Glutamatergic neuron (in vitro differentiated cells): Measurements from ENCODE around the gene PBX3. TPM values are rescaled to one million over a fixed set of nuclear protein-coding genes. Genes with fewer than 3 reads are reported as not detected.

Experiments
- DNase-seq: peaks from one replicate; pipeline ENCODE4 v3.0.0; 2022
- H3K27ac Mint-ChIP-seq: one replicate; pipeline ENCODE4 v1.8.0; 2020; ENCODE audit warnings: mild to moderate bottlenecking, mixed read lengths, inconsistent platforms; ENCODE audit not compliant: unreplicated experiment
- H3K27me3 Mint-ChIP-seq: one replicate; pipeline ENCODE4 v1.8.0; 2020; ENCODE audit warnings: mild to moderate bottlenecking, moderate library complexity, mixed read lengths, inconsistent platforms; ENCODE audit not compliant: unreplicated experiment
- H3K36me3 Mint-ChIP-seq: one replicate; pipeline ENCODE4 v1.8.0; 2020; ENCODE audit warnings: mild to moderate bottlenecking, mixed read lengths, inconsistent platforms; ENCODE audit not compliant: unreplicated experiment
- H3K4me1 Mint-ChIP-seq: one replicate; pipeline ENCODE4 v1.8.0; 2020; ENCODE audit warnings: mild to moderate bottlenecking, low read depth, mixed read lengths, inconsistent platforms; ENCODE audit not compliant: unreplicated experiment
- H3K4me3 Mint-ChIP-seq: one replicate; pipeline ENCODE4 v1.8.0; 2020; ENCODE audit warnings: mild to moderate bottlenecking, mixed read lengths, inconsistent platforms; ENCODE audit not compliant: unreplicated experiment
- H3K9me3 Mint-ChIP-seq: one replicate; pipeline ENCODE4 v1.8.0; 2020; ENCODE audit warnings: mild to moderate bottlenecking, moderate library complexity, mixed read lengths, inconsistent platforms; ENCODE audit not compliant: unreplicated experiment
- total RNA-seq: library from RNA; stranded (reverse); fragmentation: NEBNext Ultra II Directional; extraction: Animal tissue kit (Norgen Biotek cat#: 25700); gene quantifications from one replicate; pipeline ENCODE4 v1.2.1, GENCODE V29; 2021; ENCODE audit not compliant: unreplicated experiment
- TF ChIP-seq, protein P1 (sequence below): fragments of 200-600 bp; sonication (generic); IDR thresholded peaks from one replicate; pipeline ENCODE4 v1.5.0; 2021; ENCODE audit not compliant: partially characterized antibody, unreplicated experiment

The PBX3 gene
- total RNA-seq, 1 donor from 2014 or later: 51.2 TPM

DNA sequence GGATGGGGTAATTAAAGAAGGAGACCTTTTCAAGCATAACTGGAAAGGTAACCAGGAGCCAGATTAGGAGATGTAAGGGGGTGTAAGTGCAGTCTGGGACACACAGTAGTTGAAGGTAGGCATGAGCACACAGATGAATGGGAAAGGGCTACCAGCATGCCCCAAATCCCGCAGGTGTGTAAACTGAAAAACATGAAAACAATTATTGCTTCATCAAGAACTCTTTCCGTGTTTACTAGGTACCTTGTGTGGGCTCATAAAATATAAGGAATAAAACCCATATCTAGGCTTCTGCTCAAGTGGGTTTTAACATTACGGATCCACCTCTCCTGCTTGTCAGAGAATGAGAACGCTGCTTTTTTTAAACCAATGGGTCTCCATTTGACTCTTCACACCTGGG lies 41.3 kb upstream of the PBX3 start:
- TF ChIP-seq, protein P1, sequence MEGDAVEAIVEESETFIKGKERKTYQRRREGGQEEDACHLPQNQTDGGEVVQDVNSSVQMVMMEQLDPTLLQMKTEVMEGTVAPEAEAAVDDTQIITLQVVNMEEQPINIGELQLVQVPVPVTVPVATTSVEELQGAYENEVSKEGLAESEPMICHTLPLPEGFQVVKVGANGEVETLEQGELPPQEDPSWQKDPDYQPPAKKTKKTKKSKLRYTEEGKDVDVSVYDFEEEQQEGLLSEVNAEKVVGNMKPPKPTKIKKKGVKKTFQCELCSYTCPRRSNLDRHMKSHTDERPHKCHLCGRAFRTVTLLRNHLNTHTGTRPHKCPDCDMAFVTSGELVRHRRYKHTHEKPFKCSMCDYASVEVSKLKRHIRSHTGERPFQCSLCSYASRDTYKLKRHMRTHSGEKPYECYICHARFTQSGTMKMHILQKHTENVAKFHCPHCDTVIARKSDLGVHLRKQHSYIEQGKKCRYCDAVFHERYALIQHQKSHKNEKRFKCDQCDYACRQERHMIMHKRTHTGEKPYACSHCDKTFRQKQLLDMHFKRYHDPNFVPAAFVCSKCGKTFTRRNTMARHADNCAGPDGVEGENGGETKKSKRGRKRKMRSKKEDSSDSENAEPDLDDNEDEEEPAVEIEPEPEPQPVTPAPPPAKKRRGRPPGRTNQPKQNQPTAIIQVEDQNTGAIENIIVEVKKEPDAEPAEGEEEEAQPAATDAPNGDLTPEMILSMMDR: no peak
- H3K4me1 Mint-ChIP-seq: peaks cover 13% of the 10 kb centered on the region
- H3K9me3 Mint-ChIP-seq: no peaks in the 10 kb centered on the region
- no peaks in the 10 kb centered on the region for H3K27me3 Mint-ChIP-seq
- H3K4me3 Mint-ChIP-seq: peak overlapping the region; percentile 90
- H3K36me3 Mint-ChIP-seq: no peaks in the 10 kb centered on the region
- no peak overlapping the region for H3K27ac Mint-ChIP-seq
- DNase-seq: no peak

DNA sequence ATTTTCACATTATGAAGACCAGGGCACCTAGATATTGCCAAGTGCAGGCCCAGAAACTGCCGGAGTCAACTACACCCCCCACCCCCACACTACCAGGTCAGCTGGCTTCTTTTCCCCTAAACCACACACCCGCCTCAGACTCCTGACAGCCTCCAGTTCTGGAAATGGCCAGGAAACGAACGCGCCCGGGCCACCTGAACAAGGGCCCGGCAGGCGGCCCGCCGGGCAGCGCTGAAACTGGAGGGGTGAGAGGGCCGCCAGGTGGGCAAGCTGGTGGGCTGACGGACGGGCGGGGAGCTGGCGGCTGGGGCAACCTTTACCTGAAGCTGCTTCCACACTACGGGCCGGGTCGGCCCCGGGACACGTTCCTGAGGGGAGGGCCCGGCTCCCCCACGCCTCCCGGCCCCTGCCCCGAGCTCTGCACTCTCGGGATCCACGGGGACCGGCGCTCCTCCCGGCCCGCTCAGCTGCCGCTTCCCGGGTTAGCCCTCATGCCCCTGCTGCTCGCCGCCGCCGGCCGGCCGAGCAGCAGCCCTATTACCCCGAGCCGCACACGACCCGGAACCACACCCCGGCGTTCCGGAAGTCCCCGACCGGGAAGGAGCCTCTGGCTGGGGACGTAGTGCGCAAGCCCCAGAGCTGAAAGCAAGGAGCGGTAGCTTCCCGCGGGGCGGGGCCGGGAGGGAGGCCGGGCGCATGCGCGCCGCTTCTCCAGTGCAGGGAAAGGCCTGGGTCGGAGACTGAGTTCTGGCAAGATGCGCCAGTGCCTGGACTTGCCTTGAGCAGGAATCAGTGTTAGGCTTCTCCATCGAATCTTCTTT lies 40.3 kb upstream of the PBX3 start, which contains the start of gene MAPKAP1:
MAPKAP1 (minus strand) TSS at position 558 of the 821 bp plus-strand sequence. CDS start 34,634 bp downstream, outside the sequence.
- Mint-ChIP-seq H3K27ac (peak within 1 kb of the TSS; percentile 76), H3K9me3 (no peaks in the 10 kb centered on the region), H3K27me3 (no peaks in the 10 kb centered on the region), H3K4me3 (peak within 1 kb of the TSS; percentile 90), H3K36me3 (no peaks in the 10 kb centered on the region), H3K4me1 (peaks cover 9% of the 10 kb centered on the region)
- TF ChIP-seq, protein P1: no peak
- DNase-seq: peak; percentile 98

DNA sequence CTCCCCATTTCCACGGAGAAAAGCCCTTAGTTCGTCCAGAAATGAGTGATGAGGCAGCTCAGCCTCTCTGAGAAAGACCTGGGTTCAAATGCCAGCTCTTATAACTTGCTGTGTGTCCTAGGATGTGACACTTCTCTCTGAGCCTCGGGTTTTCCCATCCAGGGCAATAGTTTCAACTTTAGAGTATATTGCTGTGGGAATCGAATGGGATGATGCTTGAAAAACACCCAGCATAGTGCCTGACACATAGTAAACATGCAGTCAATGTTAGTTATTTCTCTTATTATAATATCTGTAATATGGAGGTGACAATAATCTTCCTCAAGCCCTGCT lies 39.7 kb upstream of the PBX3 start:
- Mint-ChIP-seq H3K36me3 (no peaks in the 10 kb centered on the region), H3K9me3 (no peaks in the 10 kb centered on the region), H3K27me3 (no peaks in the 10 kb centered on the region), H3K4me1 (peaks cover 9% of the 10 kb centered on the region), H3K27ac (peak overlapping the region; percentile 76), H3K4me3 (peak overlapping the region; percentile 79)
- TF ChIP-seq, protein P1: no peak
- DNase-seq: no peak

DNA sequence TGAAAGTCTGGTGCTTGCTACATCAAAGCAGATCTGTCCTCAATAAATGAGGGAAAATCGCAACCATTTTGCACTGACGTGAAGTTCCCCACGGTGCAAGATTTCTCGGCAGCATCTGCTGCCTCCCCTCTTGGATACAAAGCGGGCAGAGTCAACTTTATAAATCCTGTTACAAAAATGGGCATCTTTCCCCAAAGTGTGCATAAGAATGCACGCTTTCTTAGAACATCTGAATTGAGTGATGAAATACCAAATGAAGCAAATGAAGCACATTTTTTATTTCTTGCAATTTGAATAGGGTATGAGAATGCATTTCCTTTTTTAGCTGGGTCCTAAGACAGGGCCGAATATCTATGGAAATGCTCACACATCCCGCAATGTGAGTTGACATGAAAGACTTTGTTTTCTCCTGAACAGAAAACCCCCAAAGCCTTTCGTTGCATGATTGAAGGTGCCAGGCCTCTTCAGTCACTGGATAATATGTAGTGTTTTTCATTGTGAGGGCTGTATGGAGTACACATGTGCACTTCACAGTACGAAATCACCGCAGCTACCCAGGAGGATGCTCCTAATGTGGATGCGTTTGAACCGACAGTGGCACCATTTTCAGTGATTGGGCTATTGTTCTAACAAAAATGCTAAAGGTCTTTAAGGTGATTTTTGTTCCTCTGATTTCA lies 20.6 kb upstream of the PBX3 start:
- TF ChIP-seq, protein P1: no peak
- no peak overlapping the region for H3K4me3 Mint-ChIP-seq
- H3K9me3 Mint-ChIP-seq: peaks cover 4% of the 10 kb centered on the region
- no peaks in the 10 kb centered on the region for H3K36me3 Mint-ChIP-seq
- H3K27ac Mint-ChIP-seq: no peak overlapping the region
- no peaks in the 10 kb centered on the region for H3K4me1 Mint-ChIP-seq
- no peaks in the 10 kb centered on the region for H3K27me3 Mint-ChIP-seq
- no peak for DNase-seq

DNA sequence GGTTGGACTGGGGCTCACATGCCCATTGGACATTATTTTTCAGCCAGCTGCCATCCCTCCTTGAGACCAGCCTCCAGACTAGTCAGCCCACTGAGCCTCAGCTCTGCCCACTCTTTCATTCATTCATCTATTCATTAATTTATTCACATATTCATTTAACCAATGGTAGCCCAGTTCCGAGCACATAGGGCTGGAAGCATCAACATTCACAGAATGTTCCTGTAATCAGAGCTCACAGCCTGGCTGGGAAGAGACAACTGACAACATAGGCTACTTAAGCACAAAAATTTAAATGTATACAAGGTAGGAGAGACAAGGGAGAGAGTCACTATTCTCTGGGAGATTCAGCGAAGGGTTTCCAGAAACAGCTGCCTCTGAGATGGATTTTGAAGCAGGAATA lies 17.0 kb upstream of the PBX3 start:
- H3K27ac Mint-ChIP-seq: no peak overlapping the region
- H3K4me3 Mint-ChIP-seq: no peak overlapping the region
- H3K36me3 Mint-ChIP-seq: no peaks in the 10 kb centered on the region
- no peak for DNase-seq
- TF ChIP-seq, protein P1: no peak
- peaks cover 2% of the 10 kb centered on the region for H3K27me3 Mint-ChIP-seq
- peaks cover 2% of the 10 kb centered on the region for H3K9me3 Mint-ChIP-seq
- peaks cover 4% of the 10 kb centered on the region for H3K4me1 Mint-ChIP-seq
